ENCODE data around the gene PRKAR1B. TPM values are rescaled to one million over a fixed set of nuclear protein-coding genes. Genes with fewer than 3 reads are reported as not detected.

The PRKAR1B gene
- total RNA-seq, 1 experiment from 2014 or later = 43.3 TPM

DNA sequence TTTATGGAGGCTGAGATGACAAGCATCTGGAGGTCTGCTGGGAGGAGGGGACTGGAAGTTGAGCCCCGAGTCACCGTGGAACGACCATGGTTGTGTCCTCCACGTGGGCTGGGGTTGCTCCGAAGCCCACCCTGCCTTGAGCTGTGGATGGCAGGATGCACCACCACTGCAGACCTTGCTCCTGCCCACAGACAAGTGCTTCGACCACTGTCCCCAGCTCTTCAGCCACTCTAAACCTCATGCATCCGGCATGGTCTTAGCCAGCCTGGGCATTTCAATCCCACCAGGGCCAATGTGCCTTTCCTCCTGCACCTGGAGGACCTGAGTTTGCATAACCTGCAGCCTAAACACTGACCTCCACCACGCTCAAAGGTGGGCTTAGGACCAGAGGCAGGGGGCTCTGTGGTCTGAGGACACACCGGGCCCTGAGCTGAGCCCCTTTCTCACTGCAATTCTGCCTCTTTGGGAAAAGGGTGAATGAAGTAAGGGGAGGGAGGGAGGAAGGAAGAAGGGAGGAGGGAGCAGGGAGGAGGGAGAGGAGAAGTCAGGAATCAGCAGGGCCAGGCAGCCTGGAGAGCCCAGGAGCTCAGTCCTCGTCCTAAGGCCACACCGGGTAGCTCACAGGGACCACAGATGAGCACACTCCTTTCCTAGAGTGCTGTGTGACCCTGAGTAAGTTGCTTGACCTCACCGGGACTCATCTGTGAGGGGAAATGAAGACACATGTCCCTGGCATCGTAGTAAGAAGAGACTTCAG, 45.4 kb downstream of the PRKAR1B start:
- Histone ChIP-seq H4K91ac (ENCODE audit: insufficient read length, low read depth, low read length) (no peak overlapping the region), H3K14ac (ENCODE audit: insufficient read depth, low read length) (no peak overlapping the region), H3T11ph (ENCODE audit: low read length) (no peak overlapping the region), H3K4me1 (ENCODE audit: insufficient read depth, low read length) (no peaks in the 10 kb centered on the region), H3K9ac (ENCODE audit: extremely low read depth, insufficient read length, low read length) (no peak overlapping the region), H2AFZ (ENCODE audit: low read length) (no peak overlapping the region), H2BK15ac (ENCODE audit: low read depth, low read length) (no peak overlapping the region), H3K9me3 (ENCODE audit: control insufficient read depth, low read depth, low read length) (no peaks in the 10 kb centered on the region), H2BK120ac (ENCODE audit: low read depth, low read length, poor library complexity, severe bottlenecking) (no peak overlapping the region), H3K79me2 (ENCODE audit: insufficient read depth, low read length) (no peaks in the 10 kb centered on the region; the same call in 1 of the 2 replicates), H3K18ac (ENCODE audit: insufficient read length, low read depth, low read length) (no peak overlapping the region), H3K79me1 (ENCODE audit: insufficient read depth, low read depth, low read length, poor library complexity, severe bottlenecking) (peaks cover 4% of the 10 kb centered on the region), H3K4me2 (ENCODE audit: insufficient read depth, insufficient read length, low read length) (no peak overlapping the region), H3K4ac (ENCODE audit: low read depth, low read length) (no peak overlapping the region), H2BK12ac (ENCODE audit: insufficient read length, low read depth, low read length) (no peak overlapping the region), H3K27ac (ENCODE audit: insufficient read length, low read depth, low read length) (no peak overlapping the region), H4K20me1 (ENCODE audit: control insufficient read depth, insufficient read depth, insufficient read length) (no peaks in the 10 kb centered on the region), H3K23ac (ENCODE audit: insufficient read length, low read depth, low read length) (no peak overlapping the region), H3K23me2 (ENCODE audit: insufficient read length, low read depth, low read length, poor library complexity, severe bottlenecking) (no peaks in the 10 kb centered on the region), H3K27me3 (ENCODE audit: insufficient read depth, low read length) (no peaks in the 10 kb centered on the region), H4K5ac (ENCODE audit: insufficient read length, low read depth, low read length) (no peak overlapping the region), H2AK5ac (ENCODE audit: insufficient read length, low read length) (no peak overlapping the region), H2BK20ac (ENCODE audit: low read depth, low read length, poor library complexity, severe bottlenecking) (no peak overlapping the region), H3K56ac (ENCODE audit: insufficient read length, low read depth, low read length) (no peak overlapping the region), H4K8ac (replicated peaks; ENCODE audit: insufficient read length, low read depth, low read length) (no peak overlapping the region), H2BK5ac (ENCODE audit: insufficient read length, low read length) (no peak overlapping the region)
- WGBS (ENCODE audit: extremely low coverage, insufficient read length, low lambda C conversion rate) = no CpG with 5 or more reads among the region's 13 CpGs
- no peak overlapping the region for H3K4me3 Mint-ChIP-seq
- H3K27me3 Mint-ChIP-seq (ENCODE audit: low read depth) = no peaks in the 10 kb centered on the region
- no peak overlapping the region for H3K27ac Mint-ChIP-seq
- peaks cover 53 to 66% (median 59%) of the 10 kb centered on the region in 3 experiments for H3K36me3 Mint-ChIP-seq (ENCODE audit: insufficient read depth in 1 of 3, low read depth in 3 of 3)
- DNase-seq = no peak
- H3K4me1 Mint-ChIP-seq = no peaks in the 10 kb centered on the region
- TF ChIP-seq CTCF (conservative IDR thresholded peaks at IDR 0.05) = no peak
- H3K9me3 Mint-ChIP-seq = peaks cover 11 to 17% of the 10 kb centered on the region in 2 experiments
